Measurements from ENCODE around the gene PLXDC2.
"Not testable (repeated sequence)": the region's sequence is repeated elsewhere in the genome, so short reads cannot be mapped to it uniquely, and the experiment has no call there.

Gene PLXDC2

DNA sequence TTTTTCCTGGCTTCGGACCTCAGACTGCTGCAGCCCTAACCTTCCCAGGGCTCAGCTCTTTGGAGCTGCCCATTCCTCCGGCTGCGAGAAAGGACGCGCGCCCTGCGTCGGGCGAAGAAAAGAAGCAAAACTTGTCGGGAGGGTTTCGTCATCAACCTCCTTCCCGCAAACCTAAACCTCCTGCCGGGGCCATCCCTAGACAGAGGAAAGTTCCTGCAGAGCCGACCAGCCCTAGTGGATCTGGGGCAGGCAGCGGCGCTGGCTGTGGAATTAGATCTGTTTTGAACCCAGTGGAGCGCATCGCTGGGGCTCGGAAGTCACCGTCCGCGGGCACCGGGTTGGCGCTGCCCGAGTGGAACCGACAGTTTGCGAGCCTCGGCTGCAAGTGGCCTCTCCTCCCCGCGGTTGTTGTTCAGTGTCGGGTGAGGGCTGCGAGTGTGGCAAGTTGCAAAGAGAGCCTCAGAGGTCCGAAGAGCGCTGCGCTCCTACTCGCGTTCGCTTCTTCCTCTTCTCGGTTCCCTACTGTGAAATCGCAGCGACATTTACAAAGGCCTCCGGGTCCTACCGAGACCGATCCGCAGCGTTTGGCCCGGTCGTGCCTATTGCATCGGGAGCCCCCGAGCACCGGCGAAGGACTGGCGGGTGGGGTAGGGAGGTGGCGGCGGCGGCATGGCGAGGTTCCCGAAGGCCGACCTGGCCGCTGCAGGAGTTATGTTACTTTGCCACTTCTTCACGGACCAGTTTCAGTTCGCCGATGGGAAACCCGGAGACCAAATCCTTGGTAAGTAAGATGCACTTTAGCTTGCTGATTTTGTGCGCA, at the start of gene PLXDC2:
Gene PLXDC2 (plus strand): TSS at position 22 of the 820 bp plus-strand sequence.
- in situ Hi-C loops (cut with MboI; ENCODE audit: low pct_unique_long_range_greater_than_20kb, low sequenced_read_pairs, unreplicated experiment) = no loop called here
- no peak for TF ChIP-seq CTCF (IDR thresholded peaks at IDR 0.05; ENCODE audit: extremely low read depth, insufficient read depth, missing control alignments)
- DNase-seq (ENCODE audit: low spot score) = no peak

DNA sequence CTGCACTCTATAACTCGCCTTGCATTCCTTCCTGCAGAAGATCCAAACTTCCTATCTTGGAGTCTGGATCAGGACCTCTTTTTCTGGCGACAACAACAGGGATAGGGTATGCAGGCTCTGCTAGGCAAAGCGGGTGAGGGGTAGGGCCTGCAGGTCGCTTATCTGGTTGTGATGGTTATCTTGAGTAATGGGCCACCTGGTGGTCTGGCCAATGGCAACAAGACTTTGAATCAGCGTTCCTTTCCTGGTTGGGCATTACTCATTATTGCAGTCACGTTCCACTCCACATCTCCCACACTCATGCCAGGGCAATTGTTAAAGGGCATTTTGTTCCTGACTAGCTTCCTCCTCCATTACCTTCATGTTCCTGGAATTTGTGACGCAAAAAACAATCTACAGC, 48.4 kb upstream of the PLXDC2 start:
- DNase-seq (ENCODE audit: low spot score) = no peak
- no peak for TF ChIP-seq CTCF (IDR thresholded peaks at IDR 0.05; ENCODE audit: extremely low read depth, insufficient read depth, missing control alignments)
- in situ Hi-C loops (cut with MboI; ENCODE audit: low pct_unique_long_range_greater_than_20kb, low sequenced_read_pairs, unreplicated experiment) = no loop called here

GRCh38 chr10:19769826-19770225, 46.4 kb upstream of the PLXDC2 start:
- DNase-seq (ENCODE audit: low spot score); in situ Hi-C loops (cut with MboI; ENCODE audit: low pct_unique_long_range_greater_than_20kb, low sequenced_read_pairs, unreplicated experiment): not testable (repeated sequence)

- DNase-seq (ENCODE audit: low spot score) = no peak
- in situ Hi-C loops (cut with MboI; ENCODE audit: low pct_unique_long_range_greater_than_20kb, low sequenced_read_pairs, unreplicated experiment) = no loop called here
- no peak for TF ChIP-seq CTCF (IDR thresholded peaks at IDR 0.05; ENCODE audit: extremely low read depth, insufficient read depth, missing control alignments)
Measured at GRCh38 chr10:19772972-19773371, 43.3 kb upstream of the PLXDC2 start.

- in situ Hi-C loops (cut with MboI; ENCODE audit: low pct_unique_long_range_greater_than_20kb, low sequenced_read_pairs, unreplicated experiment) = no loop called here
- TF ChIP-seq CTCF (IDR thresholded peaks at IDR 0.05; ENCODE audit: extremely low read depth, insufficient read depth, missing control alignments) = no peak
- no peak for DNase-seq (ENCODE audit: low spot score)
Measured at GRCh38 chr10:19775296-19775695, 40.9 kb upstream of the PLXDC2 start.

GRCh38 chr10:19777806-19778205, 38.4 kb upstream of the PLXDC2 start:
- in situ Hi-C loops (cut with MboI; ENCODE audit: low pct_unique_long_range_greater_than_20kb, low sequenced_read_pairs, unreplicated experiment) = no loop called here
- no peak for TF ChIP-seq CTCF (IDR thresholded peaks at IDR 0.05; ENCODE audit: extremely low read depth, insufficient read depth, missing control alignments)

GRCh38 chr10:19778996-19779395, 37.2 kb upstream of the PLXDC2 start:
- no peak for DNase-seq (ENCODE audit: low spot score)
- in situ Hi-C loops (cut with MboI; ENCODE audit: low pct_unique_long_range_greater_than_20kb, low sequenced_read_pairs, unreplicated experiment) = no loop called here
- TF ChIP-seq CTCF (IDR thresholded peaks at IDR 0.05; ENCODE audit: extremely low read depth, insufficient read depth, missing control alignments) = no peak

More at GRCh38 chr10:19777806-19778205, 38.4 kb upstream of the PLXDC2 start:
- no peak for DNase-seq (ENCODE audit: low spot score)
